SK-N-SH treated with all-trans-retinoic acid at 6 μM for 48 hours (cell line): ENCODE data around the gene ZNF552.

Experiments used
- ATAC-seq: fragments of 200-7000 bp; cut with Tn5 transposase; 3 replicates; pipeline ENCODE4 v1.9.1; 2020; ENCODE audit warnings: mild to moderate bottlenecking, moderate library complexity
- ARNTL ChIP-seq: fragments of 450-650 bp; formaldehyde crosslinking; IDR thresholded peaks from 2 replicates; pipeline ENCODE4 v1.5.0; 2020; ENCODE audit warnings: low read depth, mild to moderate bottlenecking, moderate library complexity, borderline replicate concordance
- BACH2 ChIP-seq: fragments of 250-450 bp; sonication (Bioruptor Pico); IDR thresholded peaks from 2 replicates; pipeline ENCODE4 v1.9.0; 2021; ENCODE audit warnings: mild to moderate bottlenecking, borderline replicate concordance
- CREB5 ChIP-seq: fragments of 250-450 bp; sonication (Bioruptor Pico); IDR thresholded peaks from 2 replicates; pipeline ENCODE4 v1.5.1; 2020; ENCODE audit warnings: low read depth, mild to moderate bottlenecking, moderate library complexity
- CSDC2 ChIP-seq: fragments of 250-450 bp; sonication (Bioruptor Pico); IDR thresholded peaks from 2 replicates; pipeline ENCODE4 v1.5.0; 2020; ENCODE audit warnings: mild to moderate bottlenecking, moderate library complexity
- CSRNP3 ChIP-seq: fragments of 250-450 bp; sonication (Bioruptor Pico); IDR thresholded peaks from 2 replicates; pipeline ENCODE4 v1.5.1; 2021; ENCODE audit warnings: mild to moderate bottlenecking, moderate library complexity
- ESRRG ChIP-seq: fragments of 250-450 bp; sonication (Bioruptor Pico); IDR thresholded peaks from 2 replicates; pipeline ENCODE4 v1.6.1; 2021; ENCODE audit warnings: mild to moderate bottlenecking
- GLIS3 ChIP-seq: fragments of 250-450 bp; sonication (Bioruptor Pico); IDR thresholded peaks from 2 replicates; pipeline ENCODE4 v1.5.0; 2020; ENCODE audit warnings: mild to moderate bottlenecking, moderate library complexity
- ISL1 ChIP-seq: fragments of 250-450 bp; sonication (Bioruptor Pico); IDR thresholded peaks from 2 replicates; pipeline ENCODE4 v2.1.2; 2022; ENCODE audit warnings: mild to moderate bottlenecking, moderate library complexity
- OSR1 ChIP-seq: fragments of 250-450 bp; sonication (Bioruptor Pico); IDR thresholded peaks from 2 replicates; pipeline ENCODE4 v1.8.0; 2022; ENCODE audit warnings: moderate library complexity, mild to moderate bottlenecking, inconsistent platforms
- PATZ1 ChIP-seq: fragments of 250-450 bp; sonication (Bioruptor Pico); IDR thresholded peaks from 2 replicates; pipeline ENCODE4 v1.8.0; 2020; ENCODE audit warnings: mild to moderate bottlenecking, moderate library complexity, borderline replicate concordance
- PPARA ChIP-seq: fragments of 250-450 bp; sonication (Bioruptor Pico); IDR thresholded peaks from 2 replicates; pipeline ENCODE4 v1.5.0; 2020; ENCODE audit warnings: mild to moderate bottlenecking, borderline replicate concordance
- RARB ChIP-seq: fragments of 250-450 bp; sonication (Bioruptor Pico); IDR thresholded peaks from 2 replicates; pipeline ENCODE4 v1.8.0; 2021; ENCODE audit warnings: mild to moderate bottlenecking, moderate library complexity
- SNAI2 ChIP-seq: fragments of 250-450 bp; sonication (Bioruptor Pico); IDR thresholded peaks from 2 replicates; pipeline ENCODE4 v1.5.0; 2020; ENCODE audit warnings: mild to moderate bottlenecking, moderate library complexity
- TCF4 ChIP-seq: fragments of 250-450 bp; sonication (Bioruptor Pico); IDR thresholded peaks from 2 replicates; pipeline ENCODE4 v1.8.0; 2021; ENCODE audit warnings: mild to moderate bottlenecking, moderate library complexity, borderline replicate concordance
- TOX ChIP-seq: fragments of 250-450 bp; sonication (Bioruptor Pico); IDR thresholded peaks from 2 replicates; pipeline ENCODE4 v1.8.0; 2021; ENCODE audit warnings: mild to moderate bottlenecking, moderate library complexity, borderline replicate concordance
- TSHZ2 ChIP-seq: fragments of 250-450 bp; sonication (Bioruptor Pico); IDR thresholded peaks from 2 replicates; pipeline ENCODE4 v1.5.0; 2020; ENCODE audit warnings: mild to moderate bottlenecking, moderate library complexity
- ZC3H10 ChIP-seq: fragments of 250-450 bp; sonication (Bioruptor Pico); IDR thresholded peaks from 2 replicates; pipeline ENCODE4 v1.5.1; 2021; ENCODE audit warnings: mild to moderate bottlenecking, moderate library complexity
- ZFP30 ChIP-seq: fragments of 450-650 bp; formaldehyde crosslinking; IDR thresholded peaks from 2 replicates; pipeline ENCODE4 v1.5.0; 2022; ENCODE audit warnings: mild to moderate bottlenecking, moderate library complexity
- ZNF565 ChIP-seq: fragments of 450-650 bp; formaldehyde crosslinking; conservative IDR thresholded peaks from 2 replicates; pipeline ENCODE4 v1.5.0; 2020; ENCODE audit warnings: low read depth, mild to moderate bottlenecking, moderate library complexity
- ZNF70 ChIP-seq: fragments of 450-650 bp; formaldehyde crosslinking; IDR thresholded peaks from 2 replicates; pipeline ENCODE4 v1.5.0; 2020; ENCODE audit warnings: mild to moderate bottlenecking, moderate library complexity
- ZNF8 ChIP-seq: fragments of 450-650 bp; formaldehyde crosslinking; IDR thresholded peaks from 2 replicates; pipeline ENCODE4 v1.5.0; 2020; ENCODE audit warnings: mild to moderate bottlenecking, moderate library complexity
- TF ChIP-seq, protein P1 (sequence below): fragments of 250-450 bp; sonication (Bioruptor Pico); IDR thresholded peaks from 2 replicates; pipeline ENCODE4 v1.8.0; 2021; ENCODE audit warnings: low read depth, mild to moderate bottlenecking, moderate library complexity, borderline replicate concordance

The ZNF552 gene

DNA sequence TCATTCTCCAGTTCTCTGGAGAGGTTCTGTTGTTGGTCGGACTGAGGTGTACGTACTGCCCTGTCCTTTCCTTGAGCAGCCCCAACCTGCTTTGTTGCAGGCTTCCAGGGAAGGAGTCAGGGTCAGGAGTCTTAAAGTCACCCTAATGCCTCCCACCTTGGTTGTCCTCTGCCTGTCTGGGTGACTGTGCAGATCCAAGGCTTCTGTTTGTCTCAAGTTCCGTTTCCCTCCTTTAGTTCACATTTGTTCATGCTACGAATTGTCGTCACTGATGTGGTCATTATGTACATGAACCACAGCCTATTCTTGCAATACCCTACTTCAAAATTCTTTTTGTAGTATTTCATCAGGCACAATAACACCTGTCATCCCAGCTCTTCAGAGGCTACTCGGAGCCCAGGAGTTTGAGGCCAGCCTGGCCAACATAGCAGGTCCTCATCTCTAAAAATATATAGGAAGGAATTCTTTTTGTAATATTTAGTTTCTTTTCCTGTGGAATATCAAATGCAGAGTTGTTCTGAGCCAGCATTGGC lies 37.9 kb downstream of the ZNF552 start:
- ATAC-seq: no peak
- no peak for TF ChIP-seq SNAI2 (CRISPR knock-in tag)
- TF ChIP-seq TOX (CRISPR knock-in tag): no peak
- TF ChIP-seq CREB5 (CRISPR knock-in tag): no peak
- TF ChIP-seq ZFP30 (CRISPR knock-in tag): no peak
- TF ChIP-seq CSDC2 (CRISPR knock-in tag): no peak
- TF ChIP-seq ESRRG (CRISPR knock-in tag): no peak
- TF ChIP-seq, protein P1, sequence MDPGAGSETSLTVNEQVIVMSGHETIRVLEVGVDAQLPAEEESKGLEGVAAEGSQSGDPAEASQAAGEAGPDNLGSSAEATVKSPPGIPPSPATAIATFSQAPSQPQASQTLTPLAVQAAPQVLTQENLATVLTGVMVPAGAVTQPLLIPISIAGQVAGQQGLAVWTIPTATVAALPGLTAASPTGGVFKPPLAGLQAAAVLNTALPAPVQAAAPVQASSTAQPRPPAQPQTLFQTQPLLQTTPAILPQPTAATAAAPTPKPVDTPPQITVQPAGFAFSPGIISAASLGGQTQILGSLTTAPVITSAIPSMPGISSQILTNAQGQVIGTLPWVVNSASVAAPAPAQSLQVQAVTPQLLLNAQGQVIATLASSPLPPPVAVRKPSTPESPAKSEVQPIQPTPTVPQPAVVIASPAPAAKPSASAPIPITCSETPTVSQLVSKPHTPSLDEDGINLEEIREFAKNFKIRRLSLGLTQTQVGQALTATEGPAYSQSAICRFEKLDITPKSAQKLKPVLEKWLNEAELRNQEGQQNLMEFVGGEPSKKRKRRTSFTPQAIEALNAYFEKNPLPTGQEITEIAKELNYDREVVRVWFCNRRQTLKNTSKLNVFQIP (CRISPR knock-in tag): no peak
- TF ChIP-seq RARB (CRISPR knock-in tag): no peak
- no peak for TF ChIP-seq CSRNP3
- no peak for TF ChIP-seq BACH2 (CRISPR knock-in tag)
- TF ChIP-seq ISL1 (CRISPR knock-in tag): no peak
- no peak for TF ChIP-seq ARNTL (CRISPR knock-in tag)
- TF ChIP-seq ZC3H10 (CRISPR knock-in tag): no peak
- TF ChIP-seq ZNF565 (CRISPR knock-in tag): no peak
- no peak for TF ChIP-seq ZNF8 (CRISPR knock-in tag)
- TF ChIP-seq ZNF70 (CRISPR knock-in tag): no peak
- TF ChIP-seq OSR1 (CRISPR knock-in tag): no peak
- no peak for TF ChIP-seq TSHZ2 (CRISPR knock-in tag)
- no peak for TF ChIP-seq PATZ1 (CRISPR knock-in tag)
- TF ChIP-seq GLIS3: no peak

GRCh38 chr19:57773488-57773887 lies 41.2 kb downstream of the ZNF552 start:
- ATAC-seq: no peak
- TF ChIP-seq GLIS3 (no peak), PPARA (CRISPR knock-in tag) (no peak), BACH2 (CRISPR knock-in tag) (no peak), ZFP30 (CRISPR knock-in tag) (no peak), TCF4 (no peak), TOX (CRISPR knock-in tag) (no peak), ZC3H10 (CRISPR knock-in tag) (no peak), TSHZ2 (CRISPR knock-in tag) (no peak), ISL1 (CRISPR knock-in tag) (no peak), ARNTL (CRISPR knock-in tag) (no peak)
- TF ChIP-seq, protein P1 (CRISPR knock-in tag): no peak
- TF ChIP-seq, all 23 proteins: peak for 0
